ENCODE data around the gene PCP4.
"Not testable (repeated sequence)": the region's sequence is repeated elsewhere in the genome, so short reads cannot be mapped to it uniquely, and the experiment has no call there.

Gene PCP4

GRCh38 chr21:39866093-39866492 is 1.1 kb upstream of the PCP4 start:
- DNase-seq: no peak

- no peak for DNase-seq
These were observed 2.0 kb downstream of the PCP4 start for GRCh38 chr21:39869141-39869818.

- DNase-seq: no peak
These were observed 6.4 kb downstream of the PCP4 start for GRCh38 chr21:39873687-39874086.

GRCh38 chr21:39874206-39874605 is 7.0 kb downstream of the PCP4 start:
- DNase-seq: no peak

DNA sequence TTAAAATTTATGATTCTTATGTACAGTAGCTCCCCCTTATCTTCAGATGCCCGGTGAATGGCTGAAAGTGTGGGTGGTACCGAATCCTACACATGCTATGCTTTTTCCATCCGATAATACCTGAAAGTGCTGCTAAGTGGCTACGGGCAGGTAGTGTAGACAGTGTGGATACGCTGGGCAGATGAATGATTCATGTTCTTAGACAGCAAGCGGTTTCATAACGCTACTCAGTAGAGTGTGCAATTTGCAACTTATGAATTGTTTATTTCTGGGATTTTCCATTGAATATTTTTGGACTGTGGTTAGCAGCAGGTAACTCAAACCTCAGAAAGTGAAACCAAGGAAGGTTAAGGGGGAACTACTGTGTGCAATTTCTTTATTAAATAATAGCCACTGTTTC is 7.5 kb downstream of the PCP4 start:
- no peak for DNase-seq

GRCh38 chr21:39881661-39882060 is 14.4 kb downstream of the PCP4 start:
- no peak for DNase-seq

DNA sequence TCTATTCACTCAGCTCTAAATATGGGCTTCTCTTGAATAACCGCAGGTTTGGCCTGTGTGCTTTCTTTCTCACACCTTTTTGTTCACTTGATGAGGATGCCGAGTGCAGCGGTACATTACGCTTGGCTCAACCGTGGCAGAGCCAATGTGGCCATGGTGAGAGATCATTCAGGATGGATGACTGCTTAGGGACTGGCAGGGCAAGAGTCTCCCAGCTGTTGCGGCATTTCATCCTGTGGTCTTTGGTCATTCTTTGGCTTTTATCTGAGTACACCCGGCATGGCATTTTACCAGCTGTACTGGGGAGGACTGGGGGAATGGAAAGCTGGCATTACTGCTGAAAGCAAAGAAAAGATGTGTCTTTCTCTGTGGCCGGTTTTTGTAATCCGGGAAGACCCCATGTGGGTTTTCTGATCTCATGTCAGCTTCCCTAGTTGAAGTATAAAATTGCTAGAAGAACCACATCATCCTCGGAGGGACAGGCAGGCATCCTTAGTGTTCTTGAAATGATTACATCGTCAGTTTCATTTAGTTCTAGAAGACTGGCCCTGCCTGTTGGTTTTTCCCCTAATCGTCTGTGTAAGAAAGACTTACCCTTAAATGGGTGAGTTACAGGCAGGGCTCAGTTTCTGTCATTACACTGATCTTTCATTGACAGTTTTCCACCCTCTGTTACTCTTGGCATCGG is 15.1 kb downstream of the PCP4 start:
- no peak for DNase-seq

GRCh38 chr21:39882839-39883195 is 15.6 kb downstream of the PCP4 start:
- no peak for DNase-seq

- peak; percentile 87 for DNase-seq
These were observed 18.0 kb downstream of the PCP4 start for GRCh38 chr21:39885119-39885848.

GRCh38 chr21:39888848-39889247 is 21.6 kb downstream of the PCP4 start:
- no peak for DNase-seq

DNA sequence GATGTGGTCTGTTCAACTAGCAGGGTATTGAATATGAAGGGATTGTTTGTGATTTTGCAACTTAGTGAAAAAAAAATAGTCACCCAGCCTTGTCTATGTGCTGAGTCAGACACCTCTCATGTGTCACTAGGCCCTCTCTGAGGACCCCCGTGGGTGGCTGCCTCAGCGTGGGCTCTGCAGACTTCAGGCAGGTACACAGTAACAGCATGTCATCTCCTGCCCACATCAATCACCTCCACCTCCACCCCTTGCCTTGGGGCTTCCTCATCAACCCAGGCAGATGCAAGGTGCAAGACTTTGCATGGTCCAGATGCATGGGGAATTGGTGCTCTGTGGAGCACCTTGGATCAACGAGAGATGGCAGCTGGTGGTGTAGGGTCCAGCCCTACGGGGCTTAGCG is 23.9 kb downstream of the PCP4 start:
- no peak for DNase-seq

GRCh38 chr21:39891863-39892262 is 24.6 kb downstream of the PCP4 start:
- DNase-seq: not testable (repeated sequence)

- no peak for DNase-seq
These were observed 33.3 kb downstream of the PCP4 start for GRCh38 chr21:39900491-39900890.

- no peak for DNase-seq
These were observed 33.7 kb downstream of the PCP4 start for GRCh38 chr21:39900911-39901310.

DNA sequence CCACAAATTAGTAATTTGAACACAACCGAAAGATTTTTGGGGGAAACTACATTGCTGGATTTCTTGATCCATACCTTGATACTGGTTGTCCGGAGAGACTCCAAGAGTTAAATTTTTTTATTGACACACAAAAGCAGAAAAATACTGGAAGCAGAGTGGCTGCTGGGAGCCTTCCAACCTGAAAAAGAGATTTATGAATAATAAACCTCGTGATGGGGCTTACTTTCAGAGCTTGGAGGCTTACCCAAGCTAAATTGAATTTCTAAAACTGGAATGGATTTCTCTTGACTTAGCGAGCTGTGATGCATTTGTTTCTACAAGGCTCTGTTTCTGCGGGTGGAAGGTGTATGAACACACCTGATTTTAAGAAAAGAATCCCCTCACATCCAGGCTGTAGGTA is 35.7 kb downstream of the PCP4 start:
- no peak for DNase-seq

- DNase-seq: no peak
These were observed 37.2 kb downstream of the PCP4 start for GRCh38 chr21:39904457-39904856.

DNA sequence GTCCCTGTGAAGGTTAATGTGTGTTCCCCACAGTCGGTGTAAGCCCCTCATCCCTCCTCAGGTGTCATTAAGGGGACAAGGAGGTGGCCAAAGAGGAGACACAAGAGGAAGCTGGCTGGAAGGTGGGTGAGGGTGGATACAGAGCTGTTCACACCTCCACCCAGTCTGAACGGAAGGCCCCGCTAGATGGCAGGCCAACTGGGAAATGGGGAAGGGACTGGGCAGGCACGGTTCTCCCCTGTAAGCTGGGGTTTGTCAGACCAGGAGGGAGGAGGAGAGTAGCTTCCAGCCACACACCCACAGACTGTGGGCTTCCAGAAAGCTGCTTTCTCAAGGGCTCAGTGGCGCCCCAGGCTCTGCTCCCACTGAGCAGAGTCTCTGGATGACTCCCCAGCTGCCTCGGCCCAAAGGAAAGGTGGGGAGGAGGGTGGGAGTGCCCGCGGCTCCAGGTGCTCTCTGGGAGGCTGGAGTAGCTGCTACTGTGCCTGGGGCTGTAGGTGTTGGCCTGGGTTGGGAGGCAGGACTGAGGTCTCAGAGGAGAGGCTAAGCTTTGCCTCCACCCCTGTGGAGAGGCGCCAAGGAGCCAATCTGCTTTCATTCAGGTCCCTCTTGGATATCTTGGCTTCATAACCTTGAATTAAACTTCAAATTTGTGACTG is 41.2 kb downstream of the PCP4 start:
- no peak for DNase-seq

DNA sequence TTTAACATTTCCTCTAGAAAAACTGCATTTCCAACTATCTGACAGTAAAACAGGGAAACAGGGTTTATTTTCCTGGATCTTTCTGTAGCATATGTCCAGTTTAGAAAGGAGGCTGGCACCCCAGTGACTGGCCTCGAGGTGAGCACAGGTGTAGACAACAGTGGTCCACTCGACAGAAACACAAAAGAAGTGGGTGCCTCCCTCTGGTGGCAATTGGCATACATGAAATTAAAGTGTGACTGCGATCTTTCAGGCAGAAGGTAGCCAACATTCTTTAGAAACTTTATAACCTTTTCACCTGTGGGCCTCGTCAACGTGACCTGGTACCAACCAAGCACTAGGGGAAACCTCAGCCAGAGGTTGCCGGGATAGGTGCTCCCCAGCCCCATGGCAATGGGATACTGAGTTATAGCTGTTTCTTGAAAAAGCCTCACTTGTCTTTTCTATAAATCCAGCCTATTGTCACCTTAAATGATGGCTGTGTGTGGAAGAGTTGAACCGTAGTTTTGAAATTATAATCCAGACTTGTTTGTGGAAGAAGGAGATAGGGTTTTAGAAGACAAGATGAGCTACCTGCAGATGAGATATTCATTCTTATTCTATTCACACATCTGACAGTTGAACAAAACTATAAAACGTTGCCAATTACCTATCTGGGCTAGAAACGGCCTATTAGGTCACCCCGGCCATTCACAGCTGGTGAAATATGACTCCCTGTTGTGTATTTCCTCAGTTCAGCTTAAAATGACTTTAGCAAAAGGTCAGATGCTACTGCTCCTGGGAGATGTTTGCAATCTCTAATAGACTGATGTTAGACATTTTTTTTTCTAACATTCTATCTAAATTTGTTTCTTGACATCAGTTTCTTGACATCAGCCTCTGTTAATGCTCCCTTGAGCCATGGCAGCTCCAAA is 44.3 kb downstream of the PCP4 start:
- DNase-seq: peak; percentile 24

- no peak for DNase-seq
These were observed 46.6 kb downstream of the PCP4 start for GRCh38 chr21:39913706-39914305.

DNA sequence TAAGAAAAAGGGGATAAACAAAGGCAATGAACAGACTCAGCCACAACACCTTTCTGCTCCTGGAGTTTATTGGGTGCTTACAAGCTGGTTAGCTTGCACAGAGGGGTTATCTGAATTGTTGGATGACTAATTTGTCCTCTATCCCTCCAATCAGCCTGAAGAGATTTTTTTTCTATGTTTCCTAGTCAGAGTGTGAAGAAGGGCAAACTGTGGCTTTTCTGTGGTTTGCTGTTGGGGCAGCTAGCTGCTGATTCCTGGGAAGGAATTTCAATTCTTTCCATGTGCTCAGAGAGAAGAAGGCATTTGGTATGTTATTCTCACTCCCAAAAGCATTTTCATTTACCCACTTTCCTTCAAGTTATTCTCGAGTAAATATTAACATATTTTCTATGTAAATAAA is 48.6 kb downstream of the PCP4 start:
- no peak for DNase-seq

GRCh38 chr21:39918558-39918957 is 51.3 kb downstream of the PCP4 start:
- DNase-seq: no peak

DNA sequence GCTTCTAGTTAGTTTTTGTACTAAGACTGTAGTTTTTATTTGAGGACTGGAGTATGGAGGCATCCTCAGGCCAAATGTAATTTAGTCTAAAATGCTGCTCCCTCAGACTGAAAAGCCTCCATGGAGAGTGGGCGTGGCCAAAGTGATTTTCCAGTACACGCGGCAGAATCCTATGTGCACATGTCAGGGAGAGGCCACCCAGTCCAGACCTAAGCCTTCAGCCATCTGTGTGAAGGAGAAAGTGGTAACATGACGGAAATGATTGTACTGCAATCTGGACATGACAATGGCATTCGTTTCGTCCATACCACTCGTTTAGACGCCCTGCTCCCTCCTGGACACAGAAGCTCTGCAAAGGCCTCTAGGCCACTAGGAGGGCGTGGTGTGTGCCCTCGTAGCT is 56.2 kb downstream of the PCP4 start:
- no peak for DNase-seq

Data from COR-L47 (cell line).